Sigmoid colon (tissue), 4 donors: ENCODE data around the gene ITGA11.

Experiments
- CTCF ChIP-seq, 4 experiments: fragments of 450-650 bp in 3 of 4; fragments of 200-600 bp in 1 of 4; IDR thresholded peaks; one replicate each; pipeline ENCODE4 v1.5.1; 2016 to 2019; ENCODE audit warnings: antibody characterized with exemption in 4 of 4, mild to moderate bottlenecking in 3 of 4, moderate library complexity in 2 of 4
- EP300 ChIP-seq, 4 donors: sonication (generic); formaldehyde crosslinking; IDR thresholded peaks; one replicate each; pipeline ENCODE4 v1.6.1; 2017; ENCODE audit warnings: antibody characterized with exemption in 4 of 4
- POLR2A ChIP-seq, 2 donors: fragments of 450-650 bp; IDR thresholded peaks; one replicate each; pipeline ENCODE4 v1.6.1; 2016; ENCODE audit warnings: antibody characterized with exemption in 2 of 2, mild to moderate bottlenecking in 2 of 2, moderate library complexity in 2 of 2
- POLR2AphosphoS5 ChIP-seq, 4 donors: sonication (generic); formaldehyde crosslinking; IDR thresholded peaks; one replicate each; pipeline ENCODE4 v1.6.1; 2017; ENCODE audit warnings: antibody characterized with exemption in 4 of 4

GRCh38 chr15:68470049-68470742, 38.2 kb upstream of the ITGA11 start:
- TF ChIP-seq CTCF (IDR thresholded peaks at IDR 0.05) (no peak), POLR2A (IDR thresholded peaks at IDR 0.05) (no peak), EP300 (IDR thresholded peaks at IDR 0.05) (no peak), POLR2AphosphoS5 (IDR thresholded peaks at IDR 0.05) (no peak)
